T-helper 17 cell (primary cell): ENCODE measurements around the gene FBXL16. TPM values are rescaled to one million over a fixed set of nuclear protein-coding genes. Genes with fewer than 3 reads are reported as not detected.

Experiments
- ATAC-seq: fragments of 150-1000 bp; cut with Tn5 transposase; 2 replicates; pipeline ENCODE4 v1.10.0; 2021; ENCODE audit warnings: mild to moderate bottlenecking, moderate library complexity
- DNase-seq, 3 donors: peaks; one replicate each; pipeline versions ENCODE4 v3.0.0 to v3.0.0-alpha.2; 2020 to 2021
- H3K9me3 ChIP-seq: one replicate; pipeline ENCODE4 v1.7.0; 2013; ENCODE audit warnings: low read length, mild to moderate bottlenecking; ENCODE audit not compliant: control insufficient read depth, poor library complexity, severe bottlenecking
- H3K27ac Mint-ChIP-seq: one replicate; pipeline ENCODE4 v1.8.0; 2022; ENCODE audit warnings: mild to moderate bottlenecking, moderate library complexity, mixed read lengths
- H3K27me3 Mint-ChIP-seq: one replicate; pipeline ENCODE4 v1.8.0; 2022; ENCODE audit warnings: mixed read lengths
- H3K36me3 Mint-ChIP-seq: one replicate; pipeline ENCODE4 v1.8.0; 2022; ENCODE audit warnings: low read depth, mixed read lengths
- H3K4me1 Mint-ChIP-seq: one replicate; pipeline ENCODE4 v1.8.0; 2022; ENCODE audit warnings: mild to moderate bottlenecking, mixed read lengths
- H3K4me3 Mint-ChIP-seq: one replicate; pipeline ENCODE4 v1.8.0; 2022; ENCODE audit warnings: mild to moderate bottlenecking, moderate library complexity, mixed read lengths
- total RNA-seq, 4 donors: library from RNA in 2 of 4; stranded (reverse) in 2 of 4; gene quantifications; one replicate each; pipeline ENCODE4 v1.2.3 and lab custom pipeline; 2022 to 2026

Gene FBXL16
- total RNA-seq, 2 donors from 2014 or later, result 29.0 to 35.3 TPM

DNA sequence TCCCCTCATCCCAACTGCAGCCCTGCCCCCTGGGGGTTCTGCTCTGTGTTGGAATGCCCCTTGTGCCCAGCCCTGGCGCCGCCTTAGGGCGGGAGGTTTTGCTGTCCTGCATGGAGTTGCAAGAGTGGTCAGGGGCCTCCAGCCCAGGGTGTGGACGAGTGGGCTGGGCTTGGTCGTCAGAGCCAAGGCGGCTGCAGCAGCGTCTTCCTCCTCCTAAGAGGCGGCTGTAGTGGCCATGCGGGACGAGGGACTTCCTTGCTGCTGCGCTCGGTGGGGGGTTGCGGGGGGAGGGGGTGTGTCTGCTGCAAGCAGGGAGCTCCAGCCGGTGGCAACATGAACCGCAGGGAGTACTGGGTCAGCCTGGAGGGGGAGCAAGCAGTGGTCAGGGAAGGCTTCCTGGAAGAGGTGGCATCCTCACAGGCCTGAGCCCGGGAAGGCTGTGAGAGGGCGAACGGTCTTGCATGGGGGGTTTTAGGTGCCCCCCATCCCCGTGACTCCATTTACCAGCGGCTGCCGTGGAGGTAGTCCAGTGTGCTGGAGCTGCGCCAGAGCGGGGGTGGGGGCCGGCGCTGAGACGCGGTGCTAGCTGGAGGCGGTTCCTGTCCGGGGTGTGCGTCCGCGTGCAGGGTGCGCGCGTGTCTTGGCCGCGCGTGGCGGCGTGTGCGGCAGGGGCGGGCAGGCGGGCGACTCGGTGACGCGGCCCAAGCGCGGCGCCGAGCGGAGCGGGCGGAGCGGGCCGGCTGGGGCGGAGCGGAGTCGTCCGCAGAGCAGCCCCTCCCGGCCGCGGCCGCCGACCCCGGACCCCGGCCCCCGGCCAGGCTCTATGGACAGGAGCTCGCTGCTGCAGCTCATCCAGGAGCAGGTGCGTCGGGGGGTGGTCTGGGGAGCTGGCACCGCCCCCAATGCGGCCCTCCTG, 30.4 kb downstream of the FBXL16 start, which contains the start of gene RHBDL1:
RHBDL1 (plus strand) TSS at position 704 of the 916 bp plus-strand sequence; CDS start at position 824, 120 bp downstream.
- no peak within 1 kb of the TSS for H3K27ac Mint-ChIP-seq
- no peak for DNase-seq
- H3K36me3 Mint-ChIP-seq, result no peaks in the 10 kb centered on the region
- H3K4me3 Mint-ChIP-seq, result peak within 1 kb of the TSS; percentile 53
- peaks cover 11% of the 10 kb centered on the region for H3K4me1 Mint-ChIP-seq
- no peak for ATAC-seq
- H3K27me3 Mint-ChIP-seq, result no peaks in the 10 kb centered on the region
- no peaks in the 10 kb centered on the region for H3K9me3 ChIP-seq

DNA sequence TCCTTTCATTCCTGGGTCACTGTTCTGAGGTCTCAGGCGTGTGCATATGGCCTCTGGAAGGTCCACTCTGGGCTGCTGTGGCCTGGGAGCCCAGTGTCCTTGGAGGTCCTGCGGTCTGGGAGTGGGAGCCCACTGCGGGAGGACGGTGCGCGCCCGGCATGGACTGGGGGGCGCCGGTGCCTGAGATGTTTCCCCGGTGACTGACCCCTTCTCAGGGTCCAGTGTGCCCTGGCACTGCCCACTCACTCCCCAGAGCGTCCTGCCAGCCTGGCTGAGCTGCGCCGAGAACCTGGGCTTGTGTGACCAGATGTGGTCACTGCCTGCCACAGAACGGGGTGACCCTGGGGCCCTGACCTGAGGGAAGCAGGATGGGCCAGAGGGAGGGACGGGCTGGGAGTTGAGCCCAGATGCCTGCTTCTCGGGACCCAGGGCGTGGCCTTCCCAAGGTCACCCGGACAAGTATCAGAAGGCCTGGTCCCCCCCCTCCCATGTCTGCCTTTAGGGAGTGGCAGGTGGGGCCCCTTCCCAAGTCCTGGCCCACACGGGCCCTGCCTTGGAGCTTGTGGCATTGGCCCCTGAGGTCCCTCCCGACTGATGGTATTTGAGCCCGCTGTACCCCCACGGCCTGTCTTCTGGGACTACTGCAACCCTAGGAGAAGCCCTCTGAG, 31.3 kb downstream of the FBXL16 start:
- Mint-ChIP-seq H3K4me1 (peaks cover 9% of the 10 kb centered on the region), H3K4me3 (peak overlapping the region; percentile 53), H3K27me3 (no peaks in the 10 kb centered on the region), H3K27ac (no peak overlapping the region), H3K36me3 (no peaks in the 10 kb centered on the region)
- ATAC-seq, result no peak
- DNase-seq, result no peak
- no peaks in the 10 kb centered on the region for H3K9me3 ChIP-seq

DNA sequence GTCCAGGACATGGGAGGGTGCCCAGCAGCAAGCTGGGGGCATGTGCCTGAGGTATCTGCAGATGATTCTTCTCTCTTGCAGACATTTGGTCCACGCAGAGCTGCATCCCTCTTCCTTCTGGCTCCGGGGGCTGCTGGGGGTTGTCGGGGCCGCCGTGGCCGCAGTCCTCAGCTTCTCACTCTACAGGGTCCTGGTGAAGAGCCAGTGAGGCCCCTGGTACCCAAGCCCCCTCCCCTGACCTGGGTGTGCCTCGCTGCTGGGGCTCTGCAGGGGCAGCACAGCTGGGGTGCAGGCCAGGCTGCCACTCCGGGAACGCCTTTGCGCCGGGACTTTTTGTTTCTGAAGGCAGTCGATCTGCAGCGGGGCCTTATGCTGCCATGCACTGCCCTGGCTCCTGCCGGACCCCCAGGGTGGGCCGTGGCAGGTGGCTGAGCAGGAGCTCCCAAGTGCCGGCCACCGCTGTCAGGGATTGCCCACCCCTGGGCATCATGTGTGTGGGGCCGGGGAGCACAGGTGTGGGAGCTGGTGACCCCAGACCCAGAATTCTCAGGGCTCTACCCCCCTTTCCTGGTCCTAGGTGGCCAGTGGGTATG, 32.1 kb downstream of the FBXL16 start:
- no peak overlapping the region for H3K4me3 Mint-ChIP-seq
- no peaks in the 10 kb centered on the region for H3K9me3 ChIP-seq
- no peak overlapping the region for H3K27ac Mint-ChIP-seq
- no peaks in the 10 kb centered on the region for H3K36me3 Mint-ChIP-seq
- no peaks in the 10 kb centered on the region for H3K27me3 Mint-ChIP-seq
- peaks cover 12% of the 10 kb centered on the region for H3K4me1 Mint-ChIP-seq
- DNase-seq (no peak), ATAC-seq (no peak)

DNA sequence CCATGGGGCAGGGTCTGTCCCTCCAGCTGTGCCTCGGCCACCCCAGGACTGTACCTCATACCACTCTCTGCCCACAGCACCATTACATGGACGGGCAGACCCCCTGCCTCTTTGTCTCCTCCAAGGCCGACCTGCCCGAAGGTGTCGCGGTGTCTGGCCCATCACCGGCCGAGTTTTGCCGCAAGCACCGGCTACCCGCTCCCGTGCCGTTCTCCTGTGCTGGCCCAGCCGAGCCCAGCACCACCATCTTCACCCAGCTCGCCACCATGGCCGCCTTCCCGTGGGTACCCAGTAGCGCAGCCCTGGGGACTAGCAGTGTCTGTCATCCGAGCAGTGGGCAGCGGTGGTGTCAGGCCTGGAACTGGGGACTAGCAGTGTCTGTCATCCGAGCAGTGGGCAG, 32.8 kb downstream of the FBXL16 start:
- Mint-ChIP-seq H3K27ac (no peak overlapping the region), H3K4me1 (peaks cover 12% of the 10 kb centered on the region), H3K36me3 (no peaks in the 10 kb centered on the region), H3K27me3 (no peaks in the 10 kb centered on the region), H3K4me3 (no peak overlapping the region)
- DNase-seq (no peak), ATAC-seq (no peak)
- H3K9me3 ChIP-seq, result no peaks in the 10 kb centered on the region

DNA sequence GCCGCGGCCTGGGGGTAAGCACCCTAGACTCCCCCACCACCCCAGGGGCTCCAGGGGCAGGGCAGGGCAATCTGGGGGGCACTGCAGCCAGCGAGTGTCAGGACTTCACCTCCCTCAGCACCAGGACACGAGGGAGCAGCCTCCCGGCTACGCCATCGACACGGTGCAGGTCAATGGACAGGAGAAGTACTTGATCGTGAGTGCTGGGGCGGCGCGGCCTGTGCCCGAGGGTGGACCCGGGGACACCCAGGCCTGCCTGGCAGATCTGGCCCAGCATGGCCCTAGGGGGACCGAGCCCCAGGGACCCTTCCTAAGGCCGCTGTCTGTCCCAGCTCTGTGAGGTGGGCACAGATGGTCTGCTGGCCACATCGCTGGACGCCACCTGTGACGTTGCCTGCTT, 33.2 kb downstream of the FBXL16 start:
- Mint-ChIP-seq H3K27me3 (no peaks in the 10 kb centered on the region), H3K4me3 (no peak overlapping the region), H3K36me3 (no peaks in the 10 kb centered on the region), H3K4me1 (peaks cover 14% of the 10 kb centered on the region), H3K27ac (no peak overlapping the region)
- DNase-seq (no peak), ATAC-seq (no peak)
- H3K9me3 ChIP-seq, result no peaks in the 10 kb centered on the region

DNA sequence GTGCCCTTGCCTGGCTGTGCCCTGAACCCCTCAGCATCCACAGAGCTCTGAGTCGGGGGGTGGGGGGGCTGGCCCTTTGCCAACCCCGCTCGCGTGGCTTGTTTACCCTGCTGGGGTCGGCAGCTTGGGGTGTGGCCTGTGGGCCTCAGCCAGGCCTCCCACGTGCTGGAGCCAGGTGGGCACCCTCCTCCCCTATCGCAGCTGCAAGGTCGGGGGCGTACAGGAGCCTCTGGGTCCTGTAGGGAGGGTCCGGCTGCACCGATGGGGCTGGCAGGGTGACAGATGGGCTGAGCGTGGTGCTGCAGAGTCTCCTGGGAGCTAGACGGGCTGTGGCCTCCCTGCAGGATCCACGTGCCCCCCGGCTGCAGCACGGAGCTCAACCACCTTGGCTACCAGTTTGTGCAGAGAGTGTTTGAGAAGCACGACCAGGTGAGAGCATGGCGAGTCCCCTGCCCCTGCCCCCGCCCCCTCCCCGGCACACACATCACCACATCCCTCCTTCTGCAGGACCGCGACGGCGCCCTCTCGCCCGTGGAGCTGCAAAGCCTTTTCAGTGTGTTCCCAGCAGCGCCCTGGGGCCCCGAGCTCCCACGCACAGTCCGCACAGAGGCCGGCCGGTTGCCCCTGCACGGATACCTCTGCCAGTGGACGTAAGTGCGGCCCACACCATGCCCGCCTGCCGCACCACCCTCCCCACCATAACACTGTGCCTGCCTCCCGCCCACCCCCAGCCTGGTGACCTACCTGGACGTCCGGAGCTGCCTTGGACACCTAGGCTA, 34.1 kb downstream of the FBXL16 start:
- Mint-ChIP-seq H3K4me1 (peaks cover 14% of the 10 kb centered on the region), H3K27ac (no peak overlapping the region), H3K4me3 (no peak overlapping the region), H3K36me3 (no peaks in the 10 kb centered on the region), H3K27me3 (no peaks in the 10 kb centered on the region)
- no peak for DNase-seq
- no peak for ATAC-seq
- H3K9me3 ChIP-seq, result no peaks in the 10 kb centered on the region

DNA sequence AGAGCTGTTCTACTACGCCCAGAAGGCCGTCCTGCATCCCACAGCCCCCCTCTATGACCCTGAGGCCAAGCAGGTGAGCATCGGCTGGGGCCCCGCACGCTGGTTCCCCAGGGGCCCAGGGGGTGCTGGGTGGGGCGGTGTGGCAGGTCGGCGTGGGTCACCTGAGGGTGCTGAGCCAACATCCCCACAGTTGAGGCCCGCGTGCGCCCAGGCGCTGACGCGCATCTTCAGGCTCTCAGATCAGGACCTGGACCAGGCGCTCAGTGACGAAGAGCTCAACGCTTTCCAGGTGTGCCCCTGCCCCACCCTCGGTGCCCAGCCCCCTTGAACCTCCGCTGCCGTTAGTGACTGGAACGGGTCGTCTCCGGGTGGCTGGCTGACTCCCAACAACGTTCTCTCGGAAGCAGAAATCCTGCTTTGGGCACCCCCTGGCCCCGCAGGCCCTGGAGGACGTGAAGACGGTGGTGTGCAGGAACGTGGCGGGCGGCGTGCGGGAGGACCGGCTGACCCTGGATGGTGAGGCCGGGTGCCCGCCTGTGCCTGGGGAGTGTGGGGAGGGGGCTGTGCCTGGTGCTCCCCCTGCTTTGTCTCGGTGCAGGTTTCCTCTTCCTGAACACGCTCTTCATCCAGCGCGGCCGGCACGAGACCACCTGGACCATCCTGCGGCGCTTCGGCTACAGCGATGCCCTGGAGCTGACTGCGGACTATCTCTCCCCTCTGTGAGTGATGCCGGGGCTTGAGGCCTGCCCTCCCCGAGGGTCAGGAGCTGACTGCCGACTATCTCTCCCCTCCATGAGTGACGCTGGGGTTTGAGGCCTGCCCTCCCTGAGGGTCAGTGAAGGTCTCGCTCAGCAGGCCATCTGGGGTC, 34.9 kb downstream of the FBXL16 start:
- H3K27ac Mint-ChIP-seq, result no peak overlapping the region
- H3K27me3 Mint-ChIP-seq, result no peaks in the 10 kb centered on the region
- H3K4me3 Mint-ChIP-seq, result no peak overlapping the region
- DNase-seq (no peak), ATAC-seq (no peak)
- H3K36me3 Mint-ChIP-seq, result no peaks in the 10 kb centered on the region
- peaks cover 14% of the 10 kb centered on the region for H3K4me1 Mint-ChIP-seq
- H3K9me3 ChIP-seq, result no peaks in the 10 kb centered on the region

DNA sequence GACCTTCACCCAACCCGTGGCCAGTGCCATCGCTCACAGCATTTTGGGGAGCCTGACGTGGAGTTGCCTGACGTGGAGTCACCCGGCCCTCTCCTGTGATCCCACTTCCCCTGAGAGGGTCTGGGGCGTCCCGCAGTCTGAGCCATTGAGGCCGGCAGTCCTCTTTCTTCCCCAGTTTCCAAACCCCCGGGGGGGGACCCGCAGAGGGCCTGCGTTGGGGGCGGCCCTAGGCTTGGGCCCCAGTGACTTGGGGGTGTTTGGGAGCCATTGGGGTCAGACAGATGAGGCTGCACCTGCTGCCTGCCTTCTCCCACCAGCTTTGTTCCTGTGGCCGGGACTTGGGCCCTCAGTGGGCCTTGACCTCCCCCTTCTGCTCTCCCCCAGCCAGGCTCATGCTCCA, 35.9 kb downstream of the FBXL16 start:
- peak overlapping the region; percentile 29 for H3K27ac Mint-ChIP-seq
- no peak for DNase-seq
- ATAC-seq, result no peak
- H3K4me1 Mint-ChIP-seq, result peaks cover 8% of the 10 kb centered on the region
- no peaks in the 10 kb centered on the region for H3K36me3 Mint-ChIP-seq
- no peaks in the 10 kb centered on the region for H3K9me3 ChIP-seq
- H3K27me3 Mint-ChIP-seq, result no peaks in the 10 kb centered on the region
- H3K4me3 Mint-ChIP-seq, result peak overlapping the region; percentile 31

DNA sequence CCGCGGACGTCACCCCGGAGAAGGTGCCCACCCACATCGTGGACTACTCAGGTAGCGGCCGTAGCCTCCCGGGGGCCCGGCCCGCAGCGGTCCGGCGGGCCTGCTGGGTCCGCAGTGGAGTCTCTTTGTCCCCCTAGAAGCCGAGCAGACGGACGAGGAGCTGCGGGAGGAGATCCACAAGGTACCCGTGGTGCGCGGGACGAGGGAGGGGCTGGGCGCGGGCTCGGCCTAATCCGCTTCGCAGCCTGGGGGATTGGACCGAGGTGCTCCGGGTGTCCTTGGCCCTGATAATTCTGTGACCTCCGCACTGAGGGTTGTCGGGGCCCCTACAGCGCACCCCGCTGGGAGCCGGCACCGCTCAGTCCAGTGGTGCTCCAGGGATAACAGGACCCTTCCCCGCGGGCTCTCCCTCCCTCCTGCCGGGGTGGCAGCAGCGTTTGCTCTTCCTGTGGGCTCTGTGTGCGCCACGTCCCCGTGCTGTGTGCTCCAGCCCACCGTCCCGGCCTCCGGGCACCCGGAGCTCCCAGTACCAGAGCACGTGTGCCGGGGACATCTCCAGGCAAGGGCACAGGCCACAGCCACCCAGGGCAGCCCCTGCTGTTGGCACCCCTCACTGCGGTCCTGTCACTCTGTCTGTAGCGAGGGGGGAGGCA, 37.0 kb downstream of the FBXL16 start:
- no peaks in the 10 kb centered on the region for H3K9me3 ChIP-seq
- ATAC-seq (peak; percentile 8), DNase-seq (no peak)
- peak overlapping the region; percentile 81 for H3K4me3 Mint-ChIP-seq
- peaks cover 7% of the 10 kb centered on the region for H3K4me1 Mint-ChIP-seq
- H3K27ac Mint-ChIP-seq, result no peak overlapping the region
- H3K27me3 Mint-ChIP-seq, result no peaks in the 10 kb centered on the region
- H3K36me3 Mint-ChIP-seq, result no peaks in the 10 kb centered on the region

DNA sequence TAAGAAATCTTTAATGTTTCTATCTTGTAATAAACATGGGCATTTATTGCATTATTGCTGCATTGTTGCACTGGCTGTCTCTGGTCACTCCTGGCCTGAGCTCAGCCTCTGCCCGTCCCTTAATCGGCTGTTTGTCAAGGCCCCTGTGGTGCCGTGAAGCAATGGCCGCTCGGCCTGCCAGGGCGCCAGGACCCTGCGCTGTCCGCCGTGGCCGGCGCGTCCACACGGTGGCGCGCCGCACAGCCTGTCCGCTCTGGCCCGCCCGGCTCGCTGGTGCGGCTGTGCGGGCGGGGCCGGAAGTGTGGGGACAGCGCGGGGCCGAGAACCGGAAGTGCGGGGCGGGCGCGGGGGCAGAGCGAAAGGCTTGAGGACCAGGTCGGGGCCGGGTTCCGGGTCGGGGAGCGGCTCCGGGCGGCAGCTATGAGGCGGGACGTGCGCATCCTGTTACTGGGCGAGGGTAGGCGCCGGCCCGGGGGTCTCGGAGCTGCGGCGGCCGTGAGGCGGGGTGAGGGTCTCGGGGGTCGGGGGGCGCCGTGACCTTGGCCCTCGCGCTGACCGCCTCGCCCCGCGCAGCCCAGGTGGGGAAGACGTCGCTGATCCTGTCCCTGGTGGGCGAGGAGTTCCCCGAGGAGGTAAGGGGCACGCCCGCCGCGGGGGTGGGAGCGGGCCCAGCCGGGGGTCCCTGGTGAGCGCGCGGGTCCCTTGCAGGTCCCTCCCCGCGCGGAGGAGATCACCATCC, 37.7 kb downstream of the FBXL16 start, which contains the start of gene RHOT2:
RHOT2 (plus strand) TSS at position 353 of the 739 bp plus-strand sequence; CDS start at position 421, 68 bp downstream.
- Mint-ChIP-seq H3K4me3 (peak within 1 kb of the TSS; percentile 83), H3K27me3 (no peaks in the 10 kb centered on the region), H3K4me1 (peaks cover 7% of the 10 kb centered on the region), H3K36me3 (no peaks in the 10 kb centered on the region), H3K27ac (peak within 1 kb of the TSS; percentile 73)
- DNase-seq (peak; percentile 81 to 87 (median 86)), ATAC-seq (peak; percentile 98)
- no peaks in the 10 kb centered on the region for H3K9me3 ChIP-seq

DNA sequence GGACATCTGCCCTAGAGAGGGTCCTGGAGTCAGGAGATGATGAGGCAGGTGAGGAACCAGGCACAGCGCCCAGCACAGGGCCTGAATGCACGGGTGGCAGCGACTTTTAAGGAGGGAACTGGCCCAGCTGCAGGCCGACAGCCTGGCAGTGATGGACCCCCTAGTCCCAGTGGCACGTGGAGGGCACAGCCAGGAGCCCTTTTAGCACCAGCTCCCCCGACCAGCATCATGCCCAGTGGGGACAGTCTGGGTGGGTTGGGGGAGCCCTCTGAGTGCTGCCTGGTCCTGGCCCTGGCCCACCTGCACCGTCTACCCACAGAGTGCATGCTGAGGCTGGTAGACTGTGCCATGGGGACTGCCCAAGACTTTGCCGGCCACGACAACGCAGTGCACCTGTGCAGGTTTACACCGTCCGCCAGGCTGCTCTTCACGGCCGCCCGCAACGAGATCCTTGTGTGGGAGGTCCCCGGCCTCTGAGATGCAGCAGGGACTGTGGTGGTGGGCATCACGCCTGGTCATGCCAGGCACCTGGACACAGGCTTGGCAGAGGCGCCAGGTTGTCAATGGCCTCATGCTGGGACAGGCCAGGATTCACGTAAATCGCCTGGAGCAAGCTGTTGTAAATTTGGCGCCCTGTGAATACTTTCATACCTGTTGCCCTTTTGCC, 38.4 kb downstream of the FBXL16 start:
- DNase-seq (no peak), ATAC-seq (no peak)
- peak overlapping the region; percentile 83 for H3K4me3 Mint-ChIP-seq
- no peaks in the 10 kb centered on the region for H3K27me3 Mint-ChIP-seq
- no peaks in the 10 kb centered on the region for H3K36me3 Mint-ChIP-seq
- peak overlapping the region; percentile 73 for H3K27ac Mint-ChIP-seq
- peaks cover 7% of the 10 kb centered on the region for H3K4me1 Mint-ChIP-seq
- H3K9me3 ChIP-seq, result no peaks in the 10 kb centered on the region
